NCI-H2196 treated with DMSO at 0.1 percent for 48 hours (cell line): ENCODE measurements around the gene LRRC8A.
A peak's percentile ranks its signal among the peaks of the same experiment; 100 is the strongest.

Experiments used
- DNase-seq: peaks from one replicate; lab custom pipeline; 2025; ENCODE audit not compliant: unreplicated experiment; lab: John Stamatoyannopoulos, UW

The LRRC8A gene

GRCh38 chr9:128899566-128900322 lies 17.8 kb downstream of the LRRC8A start:
- no peak for DNase-seq

GRCh38 chr9:128901379-128901778 lies 19.4 kb downstream of the LRRC8A start:
- no peak for DNase-seq

- DNase-seq: no peak
Observed at GRCh38 chr9:128901822-128902221, 19.9 kb downstream of the LRRC8A start.

GRCh38 chr9:128902351-128903078 lies 20.6 kb downstream of the LRRC8A start:
- peak; percentile 36 for DNase-seq

- DNase-seq: no peak
Observed at GRCh38 chr9:128903079-128903461, 21.1 kb downstream of the LRRC8A start.

GRCh38 chr9:128903871-128904620 lies 22.1 kb downstream of the LRRC8A start:
- no peak for DNase-seq

- DNase-seq: no peak
Observed at GRCh38 chr9:128905964-128906363, 24.0 kb downstream of the LRRC8A start.

- no peak for DNase-seq
Observed at GRCh38 chr9:128906741-128907140, 24.8 kb downstream of the LRRC8A start.

GRCh38 chr9:128908372-128908771 lies 26.4 kb downstream of the LRRC8A start:
- DNase-seq: no peak

GRCh38 chr9:128909859-128910258 lies 27.9 kb downstream of the LRRC8A start:
- no peak for DNase-seq

- DNase-seq: no peak
Observed at GRCh38 chr9:128910906-128911305, 29.0 kb downstream of the LRRC8A start.

GRCh38 chr9:128911529-128912035 lies 29.6 kb downstream of the LRRC8A start:
- DNase-seq: no peak

GRCh38 chr9:128912270-128912853 lies 30.4 kb downstream of the LRRC8A start:
- DNase-seq: no peak

GRCh38 chr9:128913048-128913900 lies 31.3 kb downstream of the LRRC8A start:
- DNase-seq: no peak

- no peak for DNase-seq
Observed at GRCh38 chr9:128913995-128914772, 32.3 kb downstream of the LRRC8A start.

- no peak for DNase-seq
Observed at GRCh38 chr9:128916204-128916603, 34.3 kb downstream of the LRRC8A start.

GRCh38 chr9:128916745-128917144 lies 34.8 kb downstream of the LRRC8A start:
- no peak for DNase-seq

GRCh38 chr9:128917151-128917849 lies 35.4 kb downstream of the LRRC8A start:
- peak; percentile 73 for DNase-seq

- DNase-seq: no peak
Observed at GRCh38 chr9:128918921-128919320, 37.0 kb downstream of the LRRC8A start.
